Natural killer cell (primary cell): ENCODE results near the gene IL27RA. TPM values are rescaled to one million over a fixed set of nuclear protein-coding genes. Genes with fewer than 3 reads are reported as not detected.
"Not testable (repeated sequence)": the region's sequence is repeated elsewhere in the genome, so short reads cannot be mapped to it uniquely, and the experiment has no call there.

Experiments used
- ATAC-seq, 3 donors: fragments of 150-1000 bp in 2 of 3; fragments of 200-7000 bp in 1 of 3; cut with Tn5 transposase; 1 replicate in 1 of 3; 2 replicates in 2 of 3; pipeline ENCODE4 v1.10.0; 2021; ENCODE audit warnings: mild to moderate bottlenecking in 2 of 3, moderate library complexity in 2 of 3
- DNase-seq, 2 donors: peaks; one replicate each; pipeline versions ENCODE4 v3.0.0 to v3.0.0-alpha.2; 2013 to 2021; ENCODE audit warnings: mixed read lengths in 1 of 2
- H3K27ac ChIP-seq: one replicate; pipeline ENCODE4 v1.5.1; 2013; ENCODE audit warnings: mild to moderate bottlenecking, low read length
- H3K27me3 ChIP-seq: one replicate; pipeline ENCODE4 v1.6.1; 2013; ENCODE audit warnings: low read length; ENCODE audit not compliant: control insufficient read depth, insufficient read depth
- H3K36me3 ChIP-seq: one replicate; pipeline ENCODE4 v1.6.1; 2013; ENCODE audit warnings: low read length; ENCODE audit not compliant: control insufficient read depth, insufficient read depth
- H3K4me1 ChIP-seq: one replicate; pipeline ENCODE4 v1.6.1; 2013; ENCODE audit warnings: low read length; ENCODE audit not compliant: control insufficient read depth, insufficient read depth
- H3K4me3 ChIP-seq: one replicate; pipeline ENCODE4 v1.5.1; 2013; ENCODE audit warnings: low read length
- H3K9me3 ChIP-seq: one replicate; pipeline ENCODE4 v1.6.1; 2013; ENCODE audit warnings: low read length; ENCODE audit not compliant: control insufficient read depth, insufficient read depth
- H3K27ac Mint-ChIP-seq, 2 donors: one replicate each; pipeline ENCODE4 v1.8.0; 2022; ENCODE audit warnings: mild to moderate bottlenecking in 2 of 2, mixed read lengths in 2 of 2, moderate library complexity in 1 of 2
- H3K27me3 Mint-ChIP-seq, 2 donors: one replicate each; pipeline ENCODE4 v1.8.0; 2022; ENCODE audit warnings: low read depth in 2 of 2, mixed read lengths in 2 of 2
- H3K36me3 Mint-ChIP-seq: one replicate; pipeline ENCODE4 v1.8.0; 2022; ENCODE audit warnings: mixed read lengths
- H3K4me1 Mint-ChIP-seq, 2 donors: one replicate each; pipeline ENCODE4 v1.8.0; 2022; ENCODE audit warnings: mixed read lengths in 2 of 2
- H3K4me3 Mint-ChIP-seq: one replicate; pipeline ENCODE4 v1.8.0; 2022; ENCODE audit warnings: mild to moderate bottlenecking, moderate library complexity, mixed read lengths
- H3K9me3 Mint-ChIP-seq, 2 donors: one replicate each; pipeline ENCODE4 v1.8.0; 2022; ENCODE audit warnings: mixed read lengths in 2 of 2
- WGBS: methylation state at CpG from one replicate; pipeline ENCODE4 v1.1.7; 2013; ENCODE audit warnings: missing lambda C conversion rate; ENCODE audit not compliant: insufficient coverage; 5-methylcytosine and 5-hydroxymethylcytosine counted together
- intact Hi-C: fragments of 100-400 bp; cut with micrococcal nuclease; formaldehyde crosslinking; loops from one replicate; pipeline ENCODE4 v1.14.2; 2022
- total RNA-seq, 4 donors: library from RNA; stranded (reverse); fragments of 120-200 nt in 1 of 4; gene quantifications; one replicate each; pipeline versions ENCODE4 v1.2.3 to v1.2.4, GENCODE V29; 2013 to 2022
- TF ChIP-seq, protein P1 (sequence below): fragments of 200-600 bp; IDR thresholded peaks from one replicate; pipeline ENCODE4 v1.8.0; 2022; ENCODE audit warnings: antibody characterized with exemption

IL27RA gene
- total RNA-seq, 3 donors from 2014 or later (not counting 1 experiment from before 2014, with no cell fraction given), result 38.4 to 61.1 (median 58.0) TPM

DNA sequence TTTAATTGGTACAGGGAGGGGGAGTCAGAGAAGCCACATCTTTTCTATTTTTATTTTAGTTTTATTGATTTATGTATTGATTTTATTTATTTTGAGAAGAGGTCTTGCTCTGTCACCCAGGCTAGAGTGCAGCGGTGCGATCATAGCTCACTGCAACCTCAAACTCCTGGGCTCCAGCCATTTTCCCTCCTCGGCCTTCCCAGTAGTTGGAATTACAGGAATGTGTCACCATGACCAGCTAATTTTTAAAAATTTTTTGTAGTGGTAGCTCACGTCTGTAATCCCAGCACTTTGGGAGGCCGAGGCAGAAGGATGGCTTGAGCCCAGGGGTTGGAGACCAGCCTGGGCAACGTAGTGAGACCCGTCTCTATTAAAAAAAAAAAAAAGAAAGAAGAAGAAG is 4.1 kb downstream of the IL27RA start:
- no peak for ATAC-seq
- Mint-ChIP-seq H3K4me1 (peaks cover 21 to 52% of the 10 kb centered on the region in 2 donors), H3K27ac (peak overlapping the region; percentile 21 to 68), H3K4me3 (no peak overlapping the region), H3K36me3 (no peaks in the 10 kb centered on the region), H3K9me3 (no peaks in the 10 kb centered on the region), H3K27me3 (no peaks in the 10 kb centered on the region)
- Histone ChIP-seq H3K4me1 (peaks cover 36% of the 10 kb centered on the region), H3K4me3 (no peak overlapping the region), H3K36me3 (peaks cover 26% of the 10 kb centered on the region), H3K9me3 (no peaks in the 10 kb centered on the region), H3K27me3 (no peaks in the 10 kb centered on the region), H3K27ac (no peak overlapping the region)
- intact Hi-C loops, result no loop called here
- 91% methylated on average over 7 of the region's 7 CpGs for WGBS
- DNase-seq, result no peak
- TF ChIP-seq, protein P1, sequence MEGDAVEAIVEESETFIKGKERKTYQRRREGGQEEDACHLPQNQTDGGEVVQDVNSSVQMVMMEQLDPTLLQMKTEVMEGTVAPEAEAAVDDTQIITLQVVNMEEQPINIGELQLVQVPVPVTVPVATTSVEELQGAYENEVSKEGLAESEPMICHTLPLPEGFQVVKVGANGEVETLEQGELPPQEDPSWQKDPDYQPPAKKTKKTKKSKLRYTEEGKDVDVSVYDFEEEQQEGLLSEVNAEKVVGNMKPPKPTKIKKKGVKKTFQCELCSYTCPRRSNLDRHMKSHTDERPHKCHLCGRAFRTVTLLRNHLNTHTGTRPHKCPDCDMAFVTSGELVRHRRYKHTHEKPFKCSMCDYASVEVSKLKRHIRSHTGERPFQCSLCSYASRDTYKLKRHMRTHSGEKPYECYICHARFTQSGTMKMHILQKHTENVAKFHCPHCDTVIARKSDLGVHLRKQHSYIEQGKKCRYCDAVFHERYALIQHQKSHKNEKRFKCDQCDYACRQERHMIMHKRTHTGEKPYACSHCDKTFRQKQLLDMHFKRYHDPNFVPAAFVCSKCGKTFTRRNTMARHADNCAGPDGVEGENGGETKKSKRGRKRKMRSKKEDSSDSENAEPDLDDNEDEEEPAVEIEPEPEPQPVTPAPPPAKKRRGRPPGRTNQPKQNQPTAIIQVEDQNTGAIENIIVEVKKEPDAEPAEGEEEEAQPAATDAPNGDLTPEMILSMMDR, result no peak

DNA sequence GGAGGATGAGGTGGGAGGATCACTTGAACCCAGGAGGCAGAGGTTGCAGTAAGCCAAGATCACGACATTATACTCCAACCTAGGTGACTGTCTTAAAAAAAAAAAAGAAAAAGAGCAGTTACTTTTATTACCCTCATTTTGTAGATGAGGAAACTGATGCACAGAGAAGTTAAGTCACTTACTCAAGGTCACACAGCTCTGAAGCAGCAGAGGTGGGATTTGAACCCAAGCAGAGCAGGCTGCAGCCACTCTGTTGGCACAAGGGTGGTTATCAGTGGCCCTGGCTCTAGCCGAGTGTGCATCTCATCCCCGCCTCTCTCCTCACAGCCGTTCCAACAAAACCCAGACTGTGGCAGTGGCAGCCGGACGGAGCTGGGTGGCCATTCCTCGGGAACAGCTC is 7.6 kb downstream of the IL27RA start:
- no peak for ATAC-seq
- H3K4me1 ChIP-seq, result peaks cover 30% of the 10 kb centered on the region
- no peak overlapping the region for H3K27ac ChIP-seq
- peaks cover 18 to 43% of the 10 kb centered on the region in 2 donors for H3K4me1 Mint-ChIP-seq
- H3K27ac Mint-ChIP-seq, result peak overlapping the region; percentile 31 to 61
- no peaks in the 10 kb centered on the region for H3K9me3 Mint-ChIP-seq
- H3K4me3 ChIP-seq, result no peak overlapping the region
- H3K36me3 ChIP-seq, result peaks cover 47% of the 10 kb centered on the region
- no peaks in the 10 kb centered on the region for H3K36me3 Mint-ChIP-seq
- DNase-seq, result no peak
- intact Hi-C loops, result no loop called here
- TF ChIP-seq, protein P1, result no peak
- no peaks in the 10 kb centered on the region for H3K9me3 ChIP-seq
- H3K4me3 Mint-ChIP-seq, result no peak overlapping the region
- WGBS, result 96% methylated on average over 6 of the region's 7 CpGs
- H3K27me3 ChIP-seq, result no peaks in the 10 kb centered on the region
- H3K27me3 Mint-ChIP-seq, result no peaks in the 10 kb centered on the region

DNA sequence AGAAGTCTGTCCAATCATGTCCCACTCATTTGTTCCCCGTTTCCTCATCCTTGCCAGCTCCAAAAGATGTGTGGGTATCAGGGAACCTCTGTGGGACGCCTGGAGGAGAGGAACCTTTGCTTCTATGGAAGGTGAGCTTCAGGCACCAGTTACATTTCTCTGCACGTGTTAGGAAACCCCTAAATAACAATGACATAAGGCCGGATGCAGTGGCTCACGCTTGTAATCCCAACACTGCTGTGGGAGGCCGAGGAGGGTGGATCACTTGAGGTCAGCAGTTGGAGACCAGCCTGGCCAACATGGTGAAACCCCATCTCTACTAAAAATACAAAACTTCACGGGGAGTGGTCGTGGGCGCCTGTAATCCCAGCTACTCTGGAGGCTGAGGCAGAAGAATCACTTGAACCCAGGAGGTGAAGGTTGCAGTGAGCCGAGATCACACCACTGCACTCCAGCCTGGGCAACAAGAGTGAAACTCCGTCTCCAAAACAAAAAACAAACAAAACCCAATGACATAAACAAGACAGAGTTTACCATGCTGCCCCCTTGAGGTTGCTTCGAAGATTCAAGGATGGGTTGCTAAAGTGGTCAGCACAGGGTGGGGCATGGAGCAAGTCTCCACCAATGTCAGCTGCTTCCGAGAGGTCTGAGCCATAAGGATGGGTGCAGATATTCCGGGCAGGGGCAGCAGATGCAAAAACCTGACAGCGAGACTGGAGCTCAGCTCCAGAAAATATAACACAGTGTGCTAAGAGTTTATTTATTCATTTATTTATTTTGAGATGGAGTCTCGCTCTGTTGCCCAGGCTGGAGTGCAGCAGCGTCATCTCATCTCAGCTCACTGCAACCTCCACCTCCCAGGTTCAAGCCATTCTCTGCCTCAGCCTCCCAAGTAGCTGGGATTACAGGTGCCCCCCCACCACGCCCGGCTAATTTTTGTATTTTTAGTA is 11.4 kb downstream of the IL27RA start:
- intact Hi-C loops, result loop anchor here (5.0 kb wide), 1 partner anchor 36 kb away; the partner anchor contains the start of gene RFX1
- H3K27me3 Mint-ChIP-seq, H3K4me3 ChIP-seq, H3K9me3 ChIP-seq, H3K36me3 Mint-ChIP-seq, H3K9me3 Mint-ChIP-seq, H3K27me3 ChIP-seq: not testable (repeated sequence)
- peaks cover 10 to 29% of the 10 kb centered on the region in 2 donors for H3K4me1 Mint-ChIP-seq
- ATAC-seq, result peak; percentile 77 to 89 (median 80)
- H3K4me3 Mint-ChIP-seq, result peak overlapping the region; percentile 21
- Histone ChIP-seq H3K27ac (peak overlapping the region; percentile 84), H3K4me1 (peaks cover 21% of the 10 kb centered on the region), H3K36me3 (peaks cover 55% of the 10 kb centered on the region)
- TF ChIP-seq, protein P1, result peak; percentile 57
- peak; percentile 43 to 83 for DNase-seq
- WGBS, result 67% methylated on average over 17 of the region's 19 CpGs
- peak overlapping the region; percentile 91 to 93 for H3K27ac Mint-ChIP-seq

DNA sequence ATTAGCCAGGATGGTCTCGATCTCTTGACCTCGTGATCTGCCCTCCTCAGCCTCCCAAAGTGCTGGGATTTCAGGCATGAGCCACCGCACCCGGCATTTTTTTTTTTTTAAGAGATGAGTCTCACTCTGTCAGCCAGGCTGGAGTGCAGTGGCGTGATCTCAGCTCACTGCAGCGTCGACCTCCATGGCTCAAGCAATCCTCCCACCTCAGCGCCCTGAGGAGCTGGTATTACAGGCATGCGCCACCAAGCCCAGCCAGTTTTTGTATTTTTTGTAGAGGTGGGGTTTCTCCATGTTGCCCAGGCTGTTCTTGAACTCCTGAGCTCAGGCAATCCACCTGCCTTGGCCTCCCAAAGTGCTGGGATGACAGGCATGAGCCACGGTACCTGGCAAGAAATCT is 16.3 kb downstream of the IL27RA start:
- not testable (repeated sequence) for H3K27me3 Mint-ChIP-seq, H3K4me3 ChIP-seq, H3K27ac ChIP-seq, DNase-seq, H3K9me3 ChIP-seq, H3K36me3 Mint-ChIP-seq, H3K27me3 ChIP-seq, H3K9me3 Mint-ChIP-seq, H3K4me1 ChIP-seq, ATAC-seq, H3K4me3 Mint-ChIP-seq
- peak overlapping the region; percentile 57 to 82 for H3K27ac Mint-ChIP-seq
- H3K36me3 ChIP-seq, result peaks cover 64% of the 10 kb centered on the region
- peaks cover 4 to 15% of the 10 kb centered on the region in 2 donors for H3K4me1 Mint-ChIP-seq
- intact Hi-C loops, result loop anchor here (1.0 to 2.0 kb wide), 2 partner anchors 27 to 168 kb away; no protein-coding TSS in a partner anchor
- WGBS, result over 99% methylated on average over 9 of the region's 10 CpGs
